Upper lobe of left lung (tissue), 6 donors: ENCODE measurements around the gene CAPN2. TPM values are rescaled to one million over a fixed set of nuclear protein-coding genes. Genes with fewer than 3 reads are reported as not detected.

Source experiments
- ATAC-seq, 2 donors: fragments of 200-7000 bp; cut with Tn5 transposase; one replicate each; pipeline ENCODE4 v1.9.1; 2022; ENCODE audit warnings: mild to moderate bottlenecking in 2 of 2, moderate library complexity in 2 of 2; ENCODE audit not compliant: low FRiP score in 2 of 2
- DNase-seq, 2 donors: peaks; one replicate each; pipeline ENCODE4 v3.0.0-alpha.2; 2019 to 2020
- H3K27ac ChIP-seq, 4 donors: fragments of 200-600 bp; sonication (generic); one replicate each; pipeline ENCODE4 v1.5.1; 2016 to 2019
- H3K27me3 ChIP-seq, 4 donors: fragments of 200-600 bp; sonication (generic); one replicate each; pipeline ENCODE4 v1.5.1; 2017 to 2019
- H3K36me3 ChIP-seq, 4 donors: fragments of 200-600 bp; sonication (generic); one replicate each; pipeline ENCODE4 v1.5.1; 2016 to 2019
- H3K4me1 ChIP-seq, 4 donors: fragments of 200-600 bp; sonication (generic); one replicate each; pipeline ENCODE4 v1.5.1; 2018 to 2019
- H3K4me3 ChIP-seq, 4 donors: fragments of 200-600 bp; sonication (generic); one replicate each; pipeline ENCODE4 v1.5.1; 2017 to 2019; ENCODE audit warnings: mild to moderate bottlenecking in 2 of 4, moderate library complexity in 1 of 4
- H3K9me3 ChIP-seq, 4 donors: fragments of 200-600 bp; sonication (generic); one replicate each; pipeline ENCODE4 v1.5.1; 2018 to 2019
- EP300 ChIP-seq, 4 donors: sonication (generic); formaldehyde crosslinking; IDR thresholded peaks; one replicate each; pipeline ENCODE4 v1.5.1; 2017; ENCODE audit warnings: antibody characterized with exemption in 4 of 4, control low read depth in 2 of 4
- POLR2A ChIP-seq, 4 donors: fragments of 450-650 bp; IDR thresholded peaks; one replicate each; pipeline ENCODE4 v1.5.1; 2016 to 2017; ENCODE audit warnings: antibody characterized with exemption in 4 of 4, mild to moderate bottlenecking in 2 of 4
- POLR2AphosphoS5 ChIP-seq, 2 donors: sonication (generic); formaldehyde crosslinking; IDR thresholded peaks; one replicate each; pipeline ENCODE4 v1.5.1; 2017; ENCODE audit warnings: antibody characterized with exemption in 2 of 2
- WGBS, 2 donors: methylation state at CpG; one replicate each; pipeline ENCODE4 v1.1.5; 2017 to 2018; 5-methylcytosine and 5-hydroxymethylcytosine counted together
- total RNA-seq, 6 donors: library from RNA; depleted of rRNA in 4 of 6; stranded (reverse); fragments of >200 nt in 4 of 6; gene quantifications; one replicate each; pipeline versions ENCODE4 v1.1.0 to v1.2.1, GENCODE V29; 2016 to 2021
- TF ChIP-seq, protein P1 (sequence below), 6 experiments: fragments of 450-650 bp in 4 of 6; fragments of 200-600 bp in 2 of 6; sonication (generic) in 2 of 6; IDR thresholded peaks; one replicate each; pipeline ENCODE4 v1.5.1; 2016 to 2019; ENCODE audit warnings: antibody characterized with exemption in 6 of 6
- donor health status: DM: no; HTN: no; CAD: no; lungs with moderate emphysema.
- donor health status: DM: no; HTN: yes; CAD: no; lungs with severe emphysema.

CAPN2 gene
- total RNA-seq, 6 donors from 2014 or later, result 271 to 1,436 (median 427) TPM

DNA sequence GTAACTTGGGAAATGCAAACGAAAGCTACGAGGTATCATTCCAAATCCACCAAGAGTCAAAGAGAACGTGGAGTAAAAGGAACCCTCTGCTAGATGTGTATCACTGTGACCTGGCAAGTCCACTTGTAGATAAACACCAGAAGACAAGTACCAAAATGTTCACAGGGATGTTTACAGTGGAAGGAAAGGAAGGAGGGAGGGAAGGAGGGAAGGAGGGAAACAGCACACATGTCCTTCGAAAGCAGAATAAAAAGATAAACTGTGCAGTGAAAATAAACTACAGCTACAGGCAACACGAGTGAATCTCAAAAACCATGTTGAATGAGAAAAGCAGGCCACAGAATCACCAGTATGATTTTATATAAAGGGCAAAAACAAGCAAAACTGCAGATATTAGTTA lies 73.5 kb downstream of the CAPN2 start:
- H3K36me3 ChIP-seq, result peaks cover 0 to 54% (median 25%) of the 10 kb centered on the region in 4 donors
- H3K27me3 ChIP-seq, result no peaks in the 10 kb centered on the region
- WGBS, 2 donors, result 38 to 41% methylated on average over 5 of the region's 5 CpGs
- no peak for DNase-seq
- peaks cover 0 to 5% (median 0%) of the 10 kb centered on the region in 4 donors for H3K4me1 ChIP-seq
- H3K9me3 ChIP-seq, result no peaks in the 10 kb centered on the region
- ATAC-seq, result no peak
- no peak overlapping the region for H3K4me3 ChIP-seq
- peak overlapping the region in 1 of 4 donors; percentile 30 for H3K27ac ChIP-seq
- no peak for TF ChIP-seq POLR2AphosphoS5 (IDR thresholded peaks at IDR 0.05)

DNA sequence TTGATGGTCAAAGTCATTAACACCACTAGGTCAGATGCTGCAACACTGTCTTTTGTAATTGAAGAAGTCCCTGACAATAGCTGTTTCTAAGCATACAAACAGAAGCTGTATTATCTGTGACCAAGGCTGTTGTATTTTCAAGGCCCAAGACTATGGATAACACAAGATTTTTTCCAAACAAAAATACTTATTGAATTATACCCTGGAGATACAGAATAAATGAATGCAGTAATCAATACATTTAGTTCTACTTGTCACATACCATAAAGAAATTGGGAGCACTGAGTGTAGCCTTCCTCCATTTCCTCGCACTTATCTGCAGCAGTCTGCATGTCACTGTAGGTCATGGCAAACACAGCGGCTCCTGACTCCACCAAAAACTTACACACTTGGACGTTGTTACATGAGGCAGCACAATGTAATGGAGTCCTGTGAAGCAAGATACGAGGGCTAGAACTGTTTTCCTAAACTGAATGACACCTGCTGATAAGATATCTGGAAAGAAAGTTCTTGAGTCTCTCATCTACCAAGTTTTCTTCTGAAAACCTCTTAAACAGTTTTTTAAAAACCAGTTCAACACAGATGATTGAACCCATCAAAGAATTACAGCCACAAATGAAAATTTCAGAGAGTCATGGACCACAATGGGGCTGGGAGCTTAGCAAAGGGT lies 76.5 kb downstream of the CAPN2 start:
- no peak for TF ChIP-seq POLR2AphosphoS5 (IDR thresholded peaks at IDR 0.05)
- TF ChIP-seq, protein P1, sequence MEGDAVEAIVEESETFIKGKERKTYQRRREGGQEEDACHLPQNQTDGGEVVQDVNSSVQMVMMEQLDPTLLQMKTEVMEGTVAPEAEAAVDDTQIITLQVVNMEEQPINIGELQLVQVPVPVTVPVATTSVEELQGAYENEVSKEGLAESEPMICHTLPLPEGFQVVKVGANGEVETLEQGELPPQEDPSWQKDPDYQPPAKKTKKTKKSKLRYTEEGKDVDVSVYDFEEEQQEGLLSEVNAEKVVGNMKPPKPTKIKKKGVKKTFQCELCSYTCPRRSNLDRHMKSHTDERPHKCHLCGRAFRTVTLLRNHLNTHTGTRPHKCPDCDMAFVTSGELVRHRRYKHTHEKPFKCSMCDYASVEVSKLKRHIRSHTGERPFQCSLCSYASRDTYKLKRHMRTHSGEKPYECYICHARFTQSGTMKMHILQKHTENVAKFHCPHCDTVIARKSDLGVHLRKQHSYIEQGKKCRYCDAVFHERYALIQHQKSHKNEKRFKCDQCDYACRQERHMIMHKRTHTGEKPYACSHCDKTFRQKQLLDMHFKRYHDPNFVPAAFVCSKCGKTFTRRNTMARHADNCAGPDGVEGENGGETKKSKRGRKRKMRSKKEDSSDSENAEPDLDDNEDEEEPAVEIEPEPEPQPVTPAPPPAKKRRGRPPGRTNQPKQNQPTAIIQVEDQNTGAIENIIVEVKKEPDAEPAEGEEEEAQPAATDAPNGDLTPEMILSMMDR (IDR thresholded peaks at IDR 0.05), result no peak
- TF ChIP-seq EP300 (IDR thresholded peaks at IDR 0.05), result no peak
- no peak for TF ChIP-seq POLR2A (IDR thresholded peaks at IDR 0.05)
- 83 to 91% methylated on average over 4 of the region's 4 CpGs for WGBS, 2 donors
- no peak overlapping the region for H3K4me3 ChIP-seq
- H3K36me3 ChIP-seq, result peaks cover 5 to 63% (median 22%) of the 10 kb centered on the region in 4 donors
- H3K4me1 ChIP-seq, result peaks cover 0 to 5% (median 0%) of the 10 kb centered on the region in 4 donors
- ATAC-seq (no peak), DNase-seq (no peak)
- H3K27me3 ChIP-seq, result no peaks in the 10 kb centered on the region
- H3K27ac ChIP-seq, result no peak overlapping the region
- H3K9me3 ChIP-seq, result no peaks in the 10 kb centered on the region

DNA sequence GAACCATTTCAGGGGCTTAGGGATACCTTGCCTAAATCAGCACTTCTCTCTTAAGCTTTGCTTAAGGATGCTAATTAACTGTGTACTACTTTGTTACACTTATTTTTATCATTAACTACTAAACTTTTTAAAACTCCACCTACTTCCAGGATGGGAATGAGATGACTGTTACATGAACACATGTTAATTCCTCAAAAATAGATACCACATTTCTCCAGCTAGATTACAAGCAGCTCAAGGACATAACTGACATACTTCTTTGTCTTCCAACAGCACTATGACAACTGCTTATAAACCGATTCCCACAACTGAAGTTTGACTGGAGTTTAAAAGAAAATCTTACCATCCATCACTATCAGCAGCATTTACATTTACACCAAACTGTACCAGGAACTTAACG lies 79.7 kb downstream of the CAPN2 start:
- 74 to 75% methylated on average over 2 of the region's 2 CpGs for whole genome bisulfite sequencing, 2 donors

DNA sequence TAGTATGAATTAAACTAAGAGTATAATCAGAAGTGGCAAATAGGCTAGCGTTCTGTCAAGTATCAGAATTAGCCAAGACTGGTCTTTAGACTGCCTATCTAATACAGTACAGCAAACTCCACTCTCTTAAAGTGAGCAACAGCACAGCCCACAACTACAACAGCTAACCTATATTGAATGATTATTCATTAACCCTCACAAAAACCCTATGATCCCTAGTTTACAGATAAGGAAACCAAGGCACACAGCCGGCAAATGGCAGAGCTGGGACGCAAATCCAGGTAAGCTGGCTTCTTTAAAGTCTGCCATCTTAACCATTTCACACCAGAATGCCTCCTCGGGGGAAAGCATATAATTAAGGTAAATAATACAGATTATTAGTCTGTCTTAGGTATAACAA lies 81.4 kb downstream of the CAPN2 start:
- ATAC-seq (no peak), DNase-seq (no peak)
- TF ChIP-seq POLR2AphosphoS5 (IDR thresholded peaks at IDR 0.05) (no peak), POLR2A (IDR thresholded peaks at IDR 0.05) (no peak), EP300 (IDR thresholded peaks at IDR 0.05) (no peak)
- TF ChIP-seq, protein P1 (IDR thresholded peaks at IDR 0.05), result no peak
- Histone ChIP-seq H3K4me1 (no peaks in the 10 kb centered on the region), H3K27ac (no peak overlapping the region), H3K27me3 (no peaks in the 10 kb centered on the region), H3K36me3 (peaks cover 24 to 82% (median 40%) of the 10 kb centered on the region in 4 donors), H3K4me3 (no peak overlapping the region), H3K9me3 (no peaks in the 10 kb centered on the region)
- WGBS, 2 donors, result 84 to 85% methylated on average over 4 of the region's 4 CpGs

More for the DNA sequence above, 79.7 kb downstream of the CAPN2 start:
- H3K27ac ChIP-seq, result no peak overlapping the region
- H3K4me1 ChIP-seq, result no peaks in the 10 kb centered on the region
- TF ChIP-seq POLR2AphosphoS5 (IDR thresholded peaks at IDR 0.05) (no peak), EP300 (IDR thresholded peaks at IDR 0.05) (no peak), POLR2A (IDR thresholded peaks at IDR 0.05) (no peak)
- TF ChIP-seq, protein P1 (IDR thresholded peaks at IDR 0.05), result no peak
- H3K4me3 ChIP-seq, result no peak overlapping the region
- no peak for ATAC-seq
- no peaks in the 10 kb centered on the region for H3K9me3 ChIP-seq
- DNase-seq, result no peak
- H3K27me3 ChIP-seq, result no peaks in the 10 kb centered on the region
- peaks cover 15 to 79% (median 28%) of the 10 kb centered on the region in 4 donors for H3K36me3 ChIP-seq

DNA sequence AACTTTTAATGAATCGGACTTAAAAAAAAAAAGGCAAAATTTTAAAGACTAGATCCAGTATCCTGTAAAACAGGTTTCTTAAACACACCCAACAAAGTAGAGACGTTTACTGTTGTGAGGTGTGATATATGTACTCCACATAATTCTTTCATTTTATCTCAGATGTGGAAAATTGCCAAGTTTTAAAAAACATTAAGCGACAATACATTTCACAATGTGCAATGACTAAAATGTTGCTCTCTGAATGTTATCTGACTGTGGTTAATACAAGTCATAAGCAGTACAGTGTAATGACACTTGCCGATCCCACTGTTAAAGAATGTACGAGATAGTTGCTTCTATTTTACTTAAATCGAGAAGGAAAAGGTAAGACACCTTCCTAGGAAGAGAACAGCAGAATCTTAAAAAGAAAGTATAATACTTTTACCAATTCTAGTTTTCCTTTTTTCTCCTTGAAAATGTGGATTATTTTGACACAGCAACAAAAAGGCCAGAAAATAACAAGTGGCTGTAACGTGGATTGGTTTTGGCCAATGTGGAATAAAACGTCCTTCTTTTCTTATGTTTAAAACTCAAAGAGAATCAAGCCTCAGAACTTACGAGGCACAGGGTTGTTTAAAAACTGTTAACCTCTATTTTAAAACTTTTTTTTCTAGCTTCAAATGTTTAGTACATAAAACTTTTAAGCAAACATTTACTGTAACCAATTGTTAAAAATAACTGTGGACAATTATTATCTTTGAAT lies 82.0 kb downstream of the CAPN2 start:
- Histone ChIP-seq H3K36me3 (peaks cover 28 to 82% (median 43%) of the 10 kb centered on the region in 4 donors), H3K4me3 (no peak overlapping the region), H3K9me3 (no peaks in the 10 kb centered on the region), H3K4me1 (no peaks in the 10 kb centered on the region), H3K27me3 (no peaks in the 10 kb centered on the region), H3K27ac (no peak overlapping the region)
- TF ChIP-seq POLR2AphosphoS5 (IDR thresholded peaks at IDR 0.05) (no peak), EP300 (IDR thresholded peaks at IDR 0.05) (no peak)
- whole genome bisulfite sequencing, 2 donors, result 75 to 76% methylated on average over 9 of the region's 9 CpGs
- DNase-seq, result no peak
- no peak for ATAC-seq
